Measurements from ENCODE around the gene XIRP2.
A peak's percentile ranks its signal among the peaks of the same experiment; 100 is the strongest.

Gene XIRP2

DNA sequence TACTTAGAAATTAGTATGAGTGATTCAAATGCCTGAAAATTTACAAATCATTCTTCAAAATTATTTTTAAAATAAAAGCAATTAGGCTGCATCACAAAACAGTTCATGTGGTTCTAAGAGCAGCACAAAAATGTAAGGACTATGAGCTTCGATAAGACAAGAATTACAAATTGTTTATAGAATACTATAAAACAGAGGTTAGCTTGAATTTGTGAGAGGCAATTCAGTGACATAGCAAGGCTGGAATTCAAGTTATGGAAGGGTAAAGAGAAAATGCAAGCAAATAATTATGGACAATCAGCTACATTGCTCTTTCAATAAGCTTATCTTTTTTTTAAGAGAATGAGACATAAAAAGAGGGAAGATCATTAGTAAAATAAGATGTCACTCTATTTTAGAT is 7.1 kb upstream of the XIRP2 start:
- Histone ChIP-seq H3K27ac (peak overlapping the region; percentile 69), H3K9ac (ENCODE audit: insufficient read length) (no peak overlapping the region), H3K4me3 (no peak overlapping the region), H3K9me3 (ENCODE audit: low read depth, low read length) (no peaks in the 10 kb centered on the region), H3K36me3 (ENCODE audit: insufficient read depth, low read length) (no peaks in the 10 kb centered on the region)
- DNase-seq (ENCODE audit: low read depth, low spot score) = no peak
- TF ChIP-seq POLR2AphosphoS5 (IDR thresholded peaks at IDR 0.05; ENCODE audit: borderline replicate concordance, low read depth, low read length) = no peak

DNA sequence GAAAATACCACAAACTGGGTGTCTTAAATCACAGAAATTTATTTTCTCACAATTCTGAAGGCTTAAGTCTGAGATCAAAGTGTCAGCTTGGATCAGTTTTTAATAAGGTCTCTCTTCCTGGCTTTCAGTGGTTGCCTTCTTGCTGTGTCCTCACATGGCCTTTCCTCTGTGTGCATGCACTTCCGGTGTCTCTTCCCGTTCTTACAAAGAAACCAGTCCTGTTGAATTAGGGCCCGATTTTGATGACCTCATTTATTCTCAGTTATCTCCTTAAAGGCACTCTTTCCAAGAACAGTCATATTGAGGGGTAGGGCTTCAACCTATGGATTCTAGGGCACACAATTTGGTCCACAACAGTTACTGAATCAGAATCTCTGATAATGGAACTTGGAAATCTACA is 5.4 kb upstream of the XIRP2 start:
- no peak for DNase-seq (ENCODE audit: low read depth, low spot score)
- no peaks in the 10 kb centered on the region for H3K36me3 ChIP-seq (ENCODE audit: insufficient read depth, low read length)
- TF ChIP-seq EZH2 (IDR thresholded peaks at IDR 0.05) = no peak
- no peak for TF ChIP-seq POLR2AphosphoS5 (IDR thresholded peaks at IDR 0.05; ENCODE audit: borderline replicate concordance, low read depth, low read length)
- TF ChIP-seq FOXP2 (optimal IDR thresholded peaks at IDR 0.05; ENCODE audit: control extremely low read depth, extremely low read length, insufficient read depth) = no peak
- H3K9me3 ChIP-seq (ENCODE audit: low read depth, low read length) = no peaks in the 10 kb centered on the region
- no peak overlapping the region for H3K4me3 ChIP-seq
- H3K9ac ChIP-seq (ENCODE audit: insufficient read length) = no peak overlapping the region
- peak overlapping the region; percentile 68 for H3K27ac ChIP-seq

DNA sequence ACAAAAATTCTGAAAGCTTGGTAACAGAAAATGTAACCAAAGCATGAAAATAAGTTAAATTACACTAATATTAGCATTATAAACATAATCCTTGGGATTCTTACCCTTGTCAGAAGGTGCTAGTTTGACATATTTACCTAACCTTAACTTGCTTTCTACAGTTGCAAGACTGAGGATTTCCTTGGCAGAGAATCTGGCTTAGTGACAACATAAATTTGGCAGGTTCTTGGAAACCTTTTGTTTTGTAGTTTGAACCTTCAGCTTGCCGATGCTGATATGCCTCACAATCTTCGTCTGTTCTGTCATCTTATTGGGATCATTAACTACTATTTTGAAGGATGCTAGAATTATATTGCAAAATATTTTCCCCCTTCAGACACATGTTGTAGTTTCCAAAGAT is 3.4 kb downstream of the XIRP2 start:
- H3K36me3 ChIP-seq (ENCODE audit: insufficient read depth, low read length) = no peaks in the 10 kb centered on the region
- DNase-seq (ENCODE audit: low read depth, low spot score) = no peak
- H3K27ac ChIP-seq = no peak overlapping the region
- TF ChIP-seq FOXP2 (optimal IDR thresholded peaks at IDR 0.05; ENCODE audit: control extremely low read depth, extremely low read length, insufficient read depth) = no peak
- no peak for TF ChIP-seq POLR2AphosphoS5 (IDR thresholded peaks at IDR 0.05; ENCODE audit: borderline replicate concordance, low read depth, low read length)
- no peak for TF ChIP-seq EZH2 (IDR thresholded peaks at IDR 0.05)
- no peak overlapping the region for H3K9ac ChIP-seq (ENCODE audit: insufficient read length)
- no peaks in the 10 kb centered on the region for H3K9me3 ChIP-seq (ENCODE audit: low read depth, low read length)
- H3K4me3 ChIP-seq = no peak overlapping the region

- Histone ChIP-seq H3K4me3 (no peak overlapping the region), H3K9ac (ENCODE audit: insufficient read length) (no peak overlapping the region), H3K36me3 (ENCODE audit: insufficient read depth, low read length) (no peaks in the 10 kb centered on the region), H3K9me3 (ENCODE audit: low read depth, low read length) (no peaks in the 10 kb centered on the region), H3K27ac (no peak overlapping the region)
- TF ChIP-seq EZH2 (IDR thresholded peaks at IDR 0.05) (no peak), POLR2AphosphoS5 (IDR thresholded peaks at IDR 0.05; ENCODE audit: borderline replicate concordance, low read depth, low read length) (no peak), FOXP2 (optimal IDR thresholded peaks at IDR 0.05; ENCODE audit: control extremely low read depth, extremely low read length, insufficient read depth) (no peak)
- no peak for DNase-seq (ENCODE audit: low read depth, low spot score)
Observed at GRCh38 chr2:166892397-166892796, 4.1 kb downstream of the XIRP2 start.

DNA sequence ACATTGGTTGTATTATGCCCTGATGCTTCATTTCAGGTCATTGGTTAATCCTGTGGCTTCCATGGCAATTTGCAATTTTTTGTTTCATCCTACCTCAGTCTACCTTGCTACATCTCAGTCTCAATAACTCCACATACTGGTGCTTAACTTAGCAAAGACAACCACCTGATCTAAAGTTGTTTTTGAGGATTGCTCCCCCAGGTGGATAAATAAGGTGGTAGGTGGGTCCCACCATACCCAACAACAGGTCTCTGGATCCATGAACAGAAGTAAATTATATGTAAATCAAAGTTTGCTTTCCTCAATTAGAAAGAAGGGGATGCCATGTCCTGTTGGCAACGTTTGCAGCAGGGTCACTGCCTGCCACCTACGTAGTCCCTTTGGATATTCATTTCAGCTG is 7.0 kb downstream of the XIRP2 start:
- Histone ChIP-seq H3K4me3 (no peak overlapping the region), H3K27ac (no peak overlapping the region), H3K36me3 (ENCODE audit: insufficient read depth, low read length) (no peaks in the 10 kb centered on the region), H3K9me3 (ENCODE audit: low read depth, low read length) (no peaks in the 10 kb centered on the region), H3K9ac (ENCODE audit: insufficient read length) (no peak overlapping the region)
- no peak for DNase-seq (ENCODE audit: low read depth, low spot score)
- TF ChIP-seq POLR2AphosphoS5 (IDR thresholded peaks at IDR 0.05; ENCODE audit: borderline replicate concordance, low read depth, low read length) = no peak

GRCh38 chr2:166897666-166898065 is 9.4 kb downstream of the XIRP2 start:
- H3K27ac ChIP-seq = no peak overlapping the region
- no peak overlapping the region for H3K9ac ChIP-seq (ENCODE audit: insufficient read length)
- no peaks in the 10 kb centered on the region for H3K36me3 ChIP-seq (ENCODE audit: insufficient read depth, low read length)
- no peak overlapping the region for H3K4me3 ChIP-seq
- no peak for DNase-seq (ENCODE audit: low read depth, low spot score)
- TF ChIP-seq EZH2 (IDR thresholded peaks at IDR 0.05) = no peak
- no peak for TF ChIP-seq FOXP2 (optimal IDR thresholded peaks at IDR 0.05; ENCODE audit: control extremely low read depth, extremely low read length, insufficient read depth)
- no peak for TF ChIP-seq POLR2AphosphoS5 (IDR thresholded peaks at IDR 0.05; ENCODE audit: borderline replicate concordance, low read depth, low read length)
- no peaks in the 10 kb centered on the region for H3K9me3 ChIP-seq (ENCODE audit: low read depth, low read length)

- DNase-seq (ENCODE audit: low read depth, low spot score) = no peak
- Histone ChIP-seq H3K4me3 (no peak overlapping the region), H3K9ac (ENCODE audit: insufficient read length) (no peak overlapping the region), H3K9me3 (ENCODE audit: low read depth, low read length) (no peaks in the 10 kb centered on the region), H3K36me3 (ENCODE audit: insufficient read depth, low read length) (no peaks in the 10 kb centered on the region), H3K27ac (no peak overlapping the region)
- TF ChIP-seq POLR2AphosphoS5 (IDR thresholded peaks at IDR 0.05; ENCODE audit: borderline replicate concordance, low read depth, low read length) (no peak), FOXP2 (optimal IDR thresholded peaks at IDR 0.05; ENCODE audit: control extremely low read depth, extremely low read length, insufficient read depth) (no peak), EZH2 (IDR thresholded peaks at IDR 0.05) (no peak)
Observed at GRCh38 chr2:166899676-166900075, 11.4 kb downstream of the XIRP2 start.

- Histone ChIP-seq H3K4me3 (no peak overlapping the region), H3K36me3 (ENCODE audit: insufficient read depth, low read length) (no peaks in the 10 kb centered on the region), H3K27ac (no peak overlapping the region), H3K9ac (ENCODE audit: insufficient read length) (no peak overlapping the region), H3K9me3 (ENCODE audit: low read depth, low read length) (no peaks in the 10 kb centered on the region)
- no peak for DNase-seq (ENCODE audit: low read depth, low spot score)
- TF ChIP-seq EZH2 (IDR thresholded peaks at IDR 0.05) (no peak), POLR2AphosphoS5 (IDR thresholded peaks at IDR 0.05; ENCODE audit: borderline replicate concordance, low read depth, low read length) (no peak), FOXP2 (optimal IDR thresholded peaks at IDR 0.05; ENCODE audit: control extremely low read depth, extremely low read length, insufficient read depth) (no peak)
Observed at GRCh38 chr2:166900700-166901099, 12.4 kb downstream of the XIRP2 start.

DNA sequence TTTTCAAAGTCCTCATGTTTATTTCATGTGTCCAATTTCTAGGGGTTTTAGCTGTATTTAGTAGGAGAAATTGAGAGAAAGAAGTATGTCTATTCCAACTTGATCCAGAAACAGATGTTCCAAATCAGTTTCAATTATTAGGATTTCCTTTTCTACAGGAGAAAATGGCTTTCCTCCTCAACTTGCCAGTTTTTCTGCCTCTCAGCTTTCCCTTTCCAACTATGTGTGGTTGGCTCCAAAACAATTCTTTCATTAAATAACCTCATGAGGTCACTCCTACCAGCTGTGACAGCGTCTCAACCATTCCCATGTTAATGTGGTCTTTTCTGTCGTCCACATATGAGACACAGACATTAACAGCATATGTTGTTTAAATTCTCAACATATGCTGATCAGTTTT is 13.1 kb downstream of the XIRP2 start:
- no peak overlapping the region for H3K4me3 ChIP-seq
- no peaks in the 10 kb centered on the region for H3K36me3 ChIP-seq (ENCODE audit: insufficient read depth, low read length)
- DNase-seq (ENCODE audit: low read depth, low spot score) = no peak
- no peak for TF ChIP-seq FOXP2 (optimal IDR thresholded peaks at IDR 0.05; ENCODE audit: control extremely low read depth, extremely low read length, insufficient read depth)
- no peak for TF ChIP-seq EZH2 (IDR thresholded peaks at IDR 0.05)
- TF ChIP-seq POLR2AphosphoS5 (IDR thresholded peaks at IDR 0.05; ENCODE audit: borderline replicate concordance, low read depth, low read length) = no peak
- H3K9ac ChIP-seq (ENCODE audit: insufficient read length) = no peak overlapping the region
- no peak overlapping the region; the same call in 1 of the 2 replicates for H3K27ac ChIP-seq
- H3K9me3 ChIP-seq (ENCODE audit: low read depth, low read length) = no peaks in the 10 kb centered on the region

Measured in SK-N-MC (cell line).